ENCODE data around the gene RPL13A.
A peak's percentile ranks its signal among the peaks of the same experiment; 100 is the strongest.

Gene RPL13A

GRCh38 chr19:49481020-49481683 lies 6.3 kb upstream of the RPL13A start:
- Histone ChIP-seq H3K4me3 (ENCODE audit: low read depth in 1 of 2, low read length in 2 of 2) (no peak overlapping the region), H3K27ac (ENCODE audit: low read depth, low read length) (no peak overlapping the region), H3K9ac (ENCODE audit: low read depth in 1 of 2, low read length in 2 of 2) (no peak overlapping the region), H3K27me3 (ENCODE audit: control insufficient read depth in 1 of 2, insufficient read depth in 2 of 2, low read length in 2 of 2) (no peaks in the 10 kb centered on the region), H3K4me1 (ENCODE audit: control insufficient read depth in 1 of 2, insufficient read depth in 2 of 2, low read length in 2 of 2) (no peaks in the 10 kb centered on the region), H3K9me3 (ENCODE audit: control insufficient read depth in 1 of 2, low read length in 2 of 2) (no peaks in the 10 kb centered on the region), H3K36me3 (ENCODE audit: control insufficient read depth in 1 of 2, insufficient read depth in 2 of 2, low read length in 2 of 2) (no peaks in the 10 kb centered on the region)

GRCh38 chr19:49486232-49486631 lies 1.2 kb upstream of the RPL13A start:
- no peak overlapping the region for H3K27ac ChIP-seq (ENCODE audit: low read depth, low read length)
- H3K4me3 ChIP-seq (ENCODE audit: low read depth in 1 of 2, low read length in 2 of 2), result no peak overlapping the region
- H3K9me3 ChIP-seq (ENCODE audit: control insufficient read depth in 1 of 2, low read length in 2 of 2), result no peaks in the 10 kb centered on the region
- peaks cover 23 to 24% of the 10 kb centered on the region in 2 donors for H3K36me3 ChIP-seq (ENCODE audit: control insufficient read depth in 1 of 2, insufficient read depth in 2 of 2, low read length in 2 of 2)
- H3K9ac ChIP-seq (ENCODE audit: low read depth in 1 of 2, low read length in 2 of 2), result no peak overlapping the region
- H3K27me3 ChIP-seq (ENCODE audit: control insufficient read depth in 1 of 2, insufficient read depth in 2 of 2, low read length in 2 of 2), result no peaks in the 10 kb centered on the region
- peaks cover 24 to 28% of the 10 kb centered on the region in 2 donors for H3K4me1 ChIP-seq (ENCODE audit: control insufficient read depth in 1 of 2, insufficient read depth in 2 of 2, low read length in 2 of 2)

- H3K9ac ChIP-seq (ENCODE audit: low read depth in 1 of 2, low read length in 2 of 2), result no peak overlapping the region
- H3K27ac ChIP-seq (ENCODE audit: low read depth, low read length), result peak overlapping the region; percentile 25
- peaks cover 25 to 31% of the 10 kb centered on the region in 2 donors for H3K4me1 ChIP-seq (ENCODE audit: control insufficient read depth in 1 of 2, insufficient read depth in 2 of 2, low read length in 2 of 2)
- no peaks in the 10 kb centered on the region for H3K27me3 ChIP-seq (ENCODE audit: control insufficient read depth in 1 of 2, insufficient read depth in 2 of 2, low read length in 2 of 2)
- H3K9me3 ChIP-seq (ENCODE audit: control insufficient read depth in 1 of 2, low read length in 2 of 2), result no peaks in the 10 kb centered on the region
- peaks cover 28% of the 10 kb centered on the region in 2 donors for H3K36me3 ChIP-seq (ENCODE audit: control insufficient read depth in 1 of 2, insufficient read depth in 2 of 2, low read length in 2 of 2)
- peak overlapping the region in 1 of 2 donors; percentile 54 for H3K4me3 ChIP-seq (ENCODE audit: low read depth in 1 of 2, low read length in 2 of 2)
Measured at GRCh38 chr19:49486710-49487276, 615 bp upstream of the RPL13A start.

GRCh38 chr19:49488046-49488862 lies 846 bp downstream of the RPL13A start:
- Histone ChIP-seq H3K27ac (ENCODE audit: low read depth, low read length) (peak overlapping the region; percentile 79), H3K4me1 (ENCODE audit: control insufficient read depth in 1 of 2, insufficient read depth in 2 of 2, low read length in 2 of 2) (peaks cover 31 to 32% of the 10 kb centered on the region in 2 donors), H3K9ac (ENCODE audit: low read depth in 1 of 2, low read length in 2 of 2) (peak overlapping the region; percentile 90 to 99), H3K36me3 (ENCODE audit: control insufficient read depth in 1 of 2, insufficient read depth in 2 of 2, low read length in 2 of 2) (peaks cover 40 to 41% of the 10 kb centered on the region in 2 donors), H3K4me3 (ENCODE audit: low read depth in 1 of 2, low read length in 2 of 2) (peak overlapping the region; percentile 97 to 99), H3K9me3 (ENCODE audit: control insufficient read depth in 1 of 2, low read length in 2 of 2) (no peaks in the 10 kb centered on the region), H3K27me3 (ENCODE audit: control insufficient read depth in 1 of 2, insufficient read depth in 2 of 2, low read length in 2 of 2) (no peaks in the 10 kb centered on the region)

GRCh38 chr19:49488863-49489537 lies 1.6 kb downstream of the RPL13A start:
- H3K4me3 ChIP-seq (ENCODE audit: low read depth in 1 of 2, low read length in 2 of 2), result peak overlapping the region; percentile 97 to 99
- peaks cover 40 to 41% of the 10 kb centered on the region in 2 donors for H3K36me3 ChIP-seq (ENCODE audit: control insufficient read depth in 1 of 2, insufficient read depth in 2 of 2, low read length in 2 of 2)
- peaks cover 31 to 32% of the 10 kb centered on the region in 2 donors for H3K4me1 ChIP-seq (ENCODE audit: control insufficient read depth in 1 of 2, insufficient read depth in 2 of 2, low read length in 2 of 2)
- no peaks in the 10 kb centered on the region for H3K9me3 ChIP-seq (ENCODE audit: control insufficient read depth in 1 of 2, low read length in 2 of 2)
- no peak overlapping the region for H3K27ac ChIP-seq (ENCODE audit: low read depth, low read length)
- H3K27me3 ChIP-seq (ENCODE audit: control insufficient read depth in 1 of 2, insufficient read depth in 2 of 2, low read length in 2 of 2), result no peaks in the 10 kb centered on the region
- H3K9ac ChIP-seq (ENCODE audit: low read depth in 1 of 2, low read length in 2 of 2), result peak overlapping the region; percentile 90 to 99

- no peak overlapping the region for H3K27ac ChIP-seq (ENCODE audit: low read depth, low read length)
- H3K36me3 ChIP-seq (ENCODE audit: control insufficient read depth in 1 of 2, insufficient read depth in 2 of 2, low read length in 2 of 2), result peaks cover 40 to 41% of the 10 kb centered on the region in 2 donors
- H3K9ac ChIP-seq (ENCODE audit: low read depth in 1 of 2, low read length in 2 of 2), result peak overlapping the region; percentile 90 to 99
- H3K27me3 ChIP-seq (ENCODE audit: control insufficient read depth in 1 of 2, insufficient read depth in 2 of 2, low read length in 2 of 2), result no peaks in the 10 kb centered on the region
- H3K4me1 ChIP-seq (ENCODE audit: control insufficient read depth in 1 of 2, insufficient read depth in 2 of 2, low read length in 2 of 2), result peaks cover 31 to 32% of the 10 kb centered on the region in 2 donors
- H3K4me3 ChIP-seq (ENCODE audit: low read depth in 1 of 2, low read length in 2 of 2), result peak overlapping the region; percentile 97 to 99
- H3K9me3 ChIP-seq (ENCODE audit: control insufficient read depth in 1 of 2, low read length in 2 of 2), result no peaks in the 10 kb centered on the region
Measured at GRCh38 chr19:49489601-49490167, 2.3 kb downstream of the RPL13A start.

- peak overlapping the region; percentile 15 for H3K27ac ChIP-seq (ENCODE audit: low read depth, low read length)
- H3K9me3 ChIP-seq (ENCODE audit: control insufficient read depth in 1 of 2, low read length in 2 of 2), result no peaks in the 10 kb centered on the region
- H3K9ac ChIP-seq (ENCODE audit: low read depth in 1 of 2, low read length in 2 of 2), result peak overlapping the region; percentile 90 to 99
- peak overlapping the region; percentile 97 to 99 for H3K4me3 ChIP-seq (ENCODE audit: low read depth in 1 of 2, low read length in 2 of 2)
- H3K4me1 ChIP-seq (ENCODE audit: control insufficient read depth in 1 of 2, insufficient read depth in 2 of 2, low read length in 2 of 2), result peaks cover 31 to 32% of the 10 kb centered on the region in 2 donors
- H3K36me3 ChIP-seq (ENCODE audit: control insufficient read depth in 1 of 2, insufficient read depth in 2 of 2, low read length in 2 of 2), result peaks cover 40 to 41% of the 10 kb centered on the region in 2 donors
- H3K27me3 ChIP-seq (ENCODE audit: control insufficient read depth in 1 of 2, insufficient read depth in 2 of 2, low read length in 2 of 2), result no peaks in the 10 kb centered on the region
Measured at GRCh38 chr19:49490287-49491029, 3.0 kb downstream of the RPL13A start.

- Histone ChIP-seq H3K4me3 (ENCODE audit: low read depth in 1 of 2, low read length in 2 of 2) (peak overlapping the region in 1 of 2 donors; percentile 2), H3K9ac (ENCODE audit: low read depth in 1 of 2, low read length in 2 of 2) (peak overlapping the region; percentile 8 to 18), H3K36me3 (ENCODE audit: control insufficient read depth in 1 of 2, insufficient read depth in 2 of 2, low read length in 2 of 2) (peaks cover 40 to 41% of the 10 kb centered on the region in 2 donors), H3K27ac (ENCODE audit: low read depth, low read length) (no peak overlapping the region), H3K4me1 (ENCODE audit: control insufficient read depth in 1 of 2, insufficient read depth in 2 of 2, low read length in 2 of 2) (peaks cover 31 to 32% of the 10 kb centered on the region in 2 donors), H3K9me3 (ENCODE audit: control insufficient read depth in 1 of 2, low read length in 2 of 2) (no peaks in the 10 kb centered on the region), H3K27me3 (ENCODE audit: control insufficient read depth in 1 of 2, insufficient read depth in 2 of 2, low read length in 2 of 2) (no peaks in the 10 kb centered on the region)
Measured at GRCh38 chr19:49491030-49491803, 3.8 kb downstream of the RPL13A start.
